GM18508 (cell line): ENCODE results near the gene CPNE9.

Source experiments
- ATAC-seq: cut with Tn5 transposase; IDR thresholded peaks from one replicate; pipeline ENCODE4 v1.9.1; 2021; ENCODE audit warnings: moderate number of reproducible peaks; ENCODE audit not compliant: insufficient read depth, unreplicated experiment

CPNE9 gene

DNA sequence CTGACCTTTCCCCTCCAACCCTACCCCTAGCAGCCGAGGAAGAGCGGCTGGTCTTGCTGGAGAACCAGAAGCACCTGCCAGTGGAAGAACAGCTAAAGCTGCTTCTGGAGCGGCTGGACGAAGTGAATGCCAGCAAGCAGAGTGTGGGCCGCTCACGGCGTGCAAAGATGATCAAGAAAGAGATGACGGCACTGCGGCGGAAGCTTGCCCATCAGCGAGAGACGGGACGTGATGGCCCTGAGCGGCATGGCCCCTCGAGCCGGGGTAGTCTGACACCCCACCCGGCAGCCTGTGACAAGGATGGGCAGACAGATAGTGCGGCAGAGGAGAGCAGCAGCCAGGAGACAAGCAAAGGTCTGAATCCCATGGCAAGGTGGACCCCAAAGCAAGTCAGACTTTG is 39.9 kb downstream of the CPNE9 start:
- ATAC-seq = no peak

DNA sequence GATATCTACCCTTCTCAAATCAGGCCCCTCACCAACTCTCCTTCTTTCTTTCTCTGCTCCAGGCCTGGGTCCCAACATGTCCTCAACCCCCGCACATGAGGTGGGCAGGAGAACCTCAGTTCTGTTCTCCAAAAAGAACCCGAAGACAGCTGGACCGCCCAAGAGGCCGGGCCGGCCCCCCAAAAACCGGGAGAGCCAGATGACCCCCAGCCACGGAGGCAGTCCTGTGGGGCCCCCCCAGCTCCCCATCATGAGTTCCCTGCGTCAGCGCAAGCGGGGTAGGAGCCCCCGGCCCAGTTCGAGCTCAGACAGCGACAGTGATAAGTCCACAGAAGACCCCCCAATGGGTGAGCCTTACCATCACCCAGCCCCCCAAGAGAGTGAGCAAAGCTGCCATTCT is 40.5 kb downstream of the CPNE9 start:
- no peak for ATAC-seq

DNA sequence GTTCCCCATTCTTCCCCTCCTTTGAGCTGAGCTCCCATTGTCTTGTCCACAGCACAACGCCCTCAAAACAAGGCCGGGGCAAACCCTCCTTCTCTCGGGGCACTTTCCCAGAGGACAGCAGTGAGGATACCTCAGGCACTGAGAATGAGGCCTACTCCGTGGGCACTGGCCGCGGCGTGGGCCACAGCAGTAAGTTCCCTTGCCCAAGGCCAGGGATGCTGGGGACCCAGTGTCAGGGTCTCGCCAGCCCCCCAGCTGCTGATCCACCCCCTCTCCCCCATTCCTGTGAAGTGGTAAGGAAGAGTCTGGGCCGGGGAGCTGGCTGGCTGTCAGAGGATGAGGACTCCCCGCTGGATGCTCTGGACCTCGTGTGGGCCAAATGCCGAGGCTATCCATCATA is 41.9 kb downstream of the CPNE9 start:
- ATAC-seq = no peak

DNA sequence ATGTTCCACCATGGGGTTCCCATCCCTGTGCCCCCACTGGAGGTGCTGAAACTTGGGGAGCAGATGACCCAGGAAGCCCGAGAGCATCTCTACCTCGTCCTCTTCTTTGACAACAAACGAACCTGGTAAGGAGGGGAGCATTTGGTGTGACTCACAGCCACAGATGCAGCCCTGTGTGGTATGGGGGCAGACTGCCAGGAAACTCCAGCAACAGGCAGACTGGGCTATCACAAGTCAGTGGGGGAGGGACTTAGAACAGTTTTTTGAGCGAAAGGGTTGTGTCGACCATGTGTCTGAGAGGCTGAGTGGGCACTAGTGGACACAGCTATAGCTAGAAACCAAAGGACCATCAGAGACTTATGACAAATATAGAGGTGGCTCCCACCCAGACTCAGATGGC is 42.7 kb downstream of the CPNE9 start:
- ATAC-seq = no peak

- no peak for ATAC-seq
Observed at GRCh38 chr3:9747267-9747666, 43.6 kb downstream of the CPNE9 start.

- no peak for ATAC-seq
Observed at GRCh38 chr3:9748031-9748430, 44.4 kb downstream of the CPNE9 start.

DNA sequence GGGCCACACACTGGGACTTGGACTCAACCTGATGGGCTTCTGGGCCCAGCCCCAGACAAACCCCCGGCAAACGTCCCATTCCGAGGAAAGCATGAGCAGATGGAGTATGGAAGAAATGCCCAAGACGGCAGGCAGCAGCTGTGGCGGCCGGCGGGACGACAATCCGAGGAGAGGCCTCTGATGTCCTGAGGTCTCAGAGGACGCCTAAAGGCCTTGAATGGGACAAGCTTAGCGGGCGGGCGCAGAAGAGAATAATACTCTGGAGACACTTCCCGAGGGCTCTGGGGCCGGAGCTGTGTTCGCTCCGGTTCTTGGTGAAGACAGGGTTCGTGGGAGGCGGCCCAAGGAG is 45.6 kb downstream of the CPNE9 start:
- ATAC-seq = peak; percentile 3

GRCh38 chr3:9749645-9750555 is 46.3 kb downstream of the CPNE9 start, which contains the start of gene OGG1:
OGG1 (plus strand) TSS chr3:9749952; CDS start chr3:9750287, 335 bp downstream.
- ATAC-seq = peak; percentile 76

DNA sequence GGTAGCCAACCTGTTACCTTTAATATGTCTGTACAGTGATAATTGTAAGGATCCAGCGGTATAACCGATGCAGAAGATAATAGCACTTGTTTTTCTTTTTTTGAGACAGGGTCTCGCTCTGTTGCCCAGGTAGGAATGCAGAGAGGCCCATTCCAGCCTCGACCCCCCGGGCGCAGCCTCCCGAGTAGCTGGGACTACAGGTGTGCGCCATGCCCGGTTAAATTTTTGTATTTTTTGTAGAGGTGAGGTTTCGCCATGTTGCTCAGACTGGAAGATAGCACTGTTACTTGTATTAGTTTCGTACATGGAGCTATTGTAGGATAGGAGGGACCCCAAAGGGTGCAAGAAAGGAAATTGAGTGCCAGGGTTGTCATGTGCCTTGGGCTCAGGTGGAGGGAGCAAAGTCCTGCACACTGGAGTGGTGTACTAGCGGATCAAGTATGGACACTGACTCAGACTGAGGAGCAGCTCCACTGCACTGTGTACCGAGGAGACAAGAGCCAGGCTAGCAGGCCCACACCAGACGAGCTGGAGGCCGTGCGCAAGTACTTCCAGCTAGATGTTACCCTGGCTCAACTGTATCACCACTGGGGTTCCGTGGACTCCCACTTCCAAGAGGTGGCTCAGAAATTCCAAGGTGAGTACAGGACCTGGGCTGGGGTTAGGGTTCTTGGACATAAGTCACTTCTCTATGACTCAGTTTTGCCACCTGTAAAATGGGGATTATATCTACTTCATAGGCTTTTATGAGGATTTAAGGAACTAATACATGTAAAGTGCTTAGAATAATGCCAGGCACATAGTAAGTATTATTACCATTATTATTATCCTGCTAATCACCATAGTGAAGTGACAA is 47.2 kb downstream of the CPNE9 start:
- no peak for ATAC-seq

- no peak for ATAC-seq
Observed at GRCh38 chr3:9754678-9755077, 51.0 kb downstream of the CPNE9 start.

DNA sequence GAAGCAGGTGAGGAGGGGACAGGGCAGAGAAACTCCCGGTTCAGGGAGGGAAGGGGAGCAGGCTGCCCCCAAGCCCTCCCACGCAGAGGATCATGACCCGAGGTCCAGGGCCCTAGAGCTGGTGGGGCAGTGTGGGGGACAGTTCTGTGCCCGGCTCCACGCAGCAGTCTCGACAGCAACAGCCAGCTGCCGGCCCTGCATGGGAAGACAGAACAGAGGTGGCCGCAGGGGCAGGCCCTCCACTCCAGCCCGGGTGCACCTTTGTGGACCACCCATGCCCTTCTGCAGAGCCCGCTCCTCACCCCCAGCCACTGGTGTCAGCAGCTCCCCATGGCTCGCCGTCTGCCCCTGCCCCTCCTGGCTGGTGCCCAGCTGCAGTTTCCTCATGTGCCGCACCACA is 53.8 kb downstream of the CPNE9 start:
- ATAC-seq = no peak

DNA sequence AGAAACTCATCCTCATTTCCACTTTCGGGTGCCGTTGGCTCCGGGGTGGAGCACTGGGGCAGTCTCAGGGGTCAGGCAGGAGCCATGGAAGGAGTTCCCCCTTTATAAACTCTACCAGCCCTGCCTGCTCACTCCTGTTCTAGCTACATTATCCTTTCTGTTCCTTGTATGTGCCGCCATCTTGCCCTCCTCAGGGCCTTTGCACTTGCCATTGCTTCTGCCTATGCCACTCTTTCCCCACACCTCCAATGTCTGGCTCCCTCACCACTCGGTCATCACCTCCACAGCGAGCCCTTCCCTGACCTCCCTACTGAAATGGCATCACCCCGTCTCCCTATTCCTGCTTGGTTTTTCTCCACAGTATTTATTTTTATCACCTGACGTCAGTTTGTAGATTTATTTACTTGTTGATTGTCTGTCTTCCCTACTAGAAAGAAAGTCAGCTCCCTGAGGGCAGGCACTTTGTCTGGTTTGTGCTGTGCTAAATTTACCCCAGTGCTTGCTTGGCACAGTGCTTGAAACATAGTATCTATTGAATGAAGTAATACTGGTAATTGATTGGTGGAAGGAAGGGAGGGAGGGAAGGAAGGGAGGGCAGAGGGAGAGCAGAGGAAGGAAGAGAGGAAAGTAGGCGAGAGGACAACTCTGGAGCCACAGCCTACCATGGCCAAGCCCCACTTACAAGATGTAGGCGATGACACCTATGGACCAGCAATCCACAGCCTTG is 57.3 kb downstream of the CPNE9 start:
- ATAC-seq = no peak

GRCh38 chr3:9761919-9762318 is 58.3 kb downstream of the CPNE9 start:
- no peak for ATAC-seq

- no peak for ATAC-seq
Observed at GRCh38 chr3:9762871-9763270, 59.2 kb downstream of the CPNE9 start.

- ATAC-seq = no peak
Observed at GRCh38 chr3:9765865-9766264, 62.2 kb downstream of the CPNE9 start.

DNA sequence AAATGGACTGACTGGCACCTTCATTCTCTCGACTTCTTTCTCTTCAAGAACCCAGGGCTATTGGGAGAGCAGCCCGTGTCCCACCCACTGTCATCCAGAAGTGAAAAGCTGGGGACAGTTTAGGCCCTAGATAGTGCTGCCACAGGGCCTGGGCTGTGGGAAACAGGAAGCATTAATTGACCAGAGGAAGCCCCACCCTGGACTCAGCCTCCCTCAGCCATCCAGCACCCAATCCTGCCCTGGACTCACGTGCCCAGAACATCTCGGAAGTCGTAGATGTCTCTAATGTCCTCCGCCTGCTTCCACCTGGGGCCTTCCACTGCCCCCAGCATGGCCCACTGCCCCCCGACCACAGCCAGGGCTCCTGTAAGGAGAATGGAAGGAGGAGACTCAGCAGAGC is 63.8 kb downstream of the CPNE9 start:
- ATAC-seq = no peak

DNA sequence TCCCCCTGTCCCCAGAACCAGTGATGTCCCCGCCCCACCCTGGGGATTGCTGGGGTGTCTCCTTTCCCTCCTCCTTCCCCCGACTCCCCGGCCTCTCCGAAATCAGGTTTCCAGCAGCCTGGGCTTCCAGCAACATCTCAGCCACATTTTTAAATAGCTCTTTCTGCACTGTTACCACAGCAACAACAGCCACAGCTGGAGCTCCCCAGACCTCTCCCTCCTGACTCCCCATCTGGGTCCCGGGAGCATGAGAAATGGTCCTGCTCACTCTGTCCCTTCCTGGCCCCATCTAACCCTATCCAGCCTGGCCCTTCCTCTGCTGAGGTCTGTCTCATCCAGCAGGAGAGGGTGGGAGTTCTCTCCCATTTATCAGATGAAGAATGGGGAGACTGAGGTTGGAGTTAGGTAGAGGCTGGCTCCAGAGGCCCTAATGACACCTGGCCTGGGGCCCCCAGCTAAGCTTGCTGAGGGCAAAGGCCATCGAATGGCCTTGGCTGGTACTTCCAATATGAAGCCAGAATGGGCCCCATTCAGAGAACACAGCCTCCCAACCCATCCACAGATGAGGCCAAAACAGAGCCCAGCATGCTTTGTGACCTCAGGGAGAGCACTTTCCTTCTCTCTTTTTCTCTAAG is 64.6 kb downstream of the CPNE9 start:
- no peak for ATAC-seq

- no peak for ATAC-seq
Observed at GRCh38 chr3:9769012-9769411, 65.4 kb downstream of the CPNE9 start.

DNA sequence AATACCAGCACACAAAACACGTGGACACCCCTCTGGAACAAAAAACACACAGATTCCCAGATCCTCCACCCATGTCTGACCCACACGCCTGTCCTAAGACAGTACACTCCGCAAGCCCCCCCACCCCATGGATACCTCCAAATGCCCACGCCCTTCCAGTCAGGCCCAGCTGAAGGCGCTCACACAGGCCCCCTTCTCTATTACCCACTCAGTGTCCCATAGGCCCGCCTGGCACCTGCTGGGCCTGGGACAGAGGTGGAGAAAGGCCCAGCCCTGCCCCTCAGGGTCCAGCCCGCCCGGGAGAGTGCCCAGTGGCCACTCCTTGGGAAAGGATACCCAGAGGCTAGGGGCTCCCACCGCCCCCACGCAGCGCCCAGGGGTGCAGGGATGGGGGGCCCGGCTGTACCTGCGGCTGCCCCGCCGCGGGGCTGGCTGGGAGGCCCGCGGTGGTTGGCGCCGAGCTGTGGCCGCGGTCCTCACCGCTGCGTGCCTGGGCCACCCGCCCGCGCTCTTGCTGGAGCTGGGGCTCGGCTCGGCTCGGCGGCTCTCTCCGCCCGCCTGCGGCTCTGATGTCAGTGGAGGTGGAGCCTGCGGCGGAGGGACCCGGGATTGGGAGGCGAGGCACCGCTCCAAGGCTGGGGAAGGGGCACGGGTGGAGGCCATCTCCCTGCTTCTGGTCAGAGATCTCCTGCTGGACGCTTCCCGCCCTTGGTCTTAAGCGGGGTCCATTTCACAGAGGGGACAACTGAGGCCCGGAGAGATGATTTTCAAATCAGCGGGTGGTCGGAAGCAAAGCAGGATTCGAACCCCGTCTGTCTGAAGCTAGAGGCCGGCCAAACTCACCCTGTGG is 66.0 kb downstream of the CPNE9 start, which contains the start of gene CAMK1:
Gene CAMK1 (minus strand): TSS at position 522 of the 850 bp plus-strand sequence. CDS start 2,198 bp downstream, outside the sequence.
- no peak for ATAC-seq
